ENCODE results near the gene ADK.

ADK gene

DNA sequence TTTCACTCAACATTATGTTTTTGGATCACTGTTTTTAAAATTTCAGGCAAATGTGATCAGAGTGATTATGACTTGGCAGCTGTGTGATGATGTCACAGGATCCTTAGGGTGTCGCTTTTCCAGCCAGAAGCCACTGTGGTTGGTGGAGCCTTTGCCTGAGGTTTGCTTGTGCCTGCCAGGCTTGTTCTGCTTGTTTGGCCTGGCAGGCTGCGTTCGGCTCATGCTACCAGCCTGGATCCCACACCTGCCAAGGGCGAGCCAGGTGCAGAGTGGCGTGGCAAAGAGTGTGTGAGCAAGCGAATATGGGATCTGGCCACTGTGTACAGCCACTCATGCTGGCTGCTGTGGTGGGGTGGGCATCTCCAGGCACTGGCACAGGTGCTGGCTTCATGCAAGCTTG lies 55.7 kb downstream of the ADK start:
- TF ChIP-seq, protein P1, sequence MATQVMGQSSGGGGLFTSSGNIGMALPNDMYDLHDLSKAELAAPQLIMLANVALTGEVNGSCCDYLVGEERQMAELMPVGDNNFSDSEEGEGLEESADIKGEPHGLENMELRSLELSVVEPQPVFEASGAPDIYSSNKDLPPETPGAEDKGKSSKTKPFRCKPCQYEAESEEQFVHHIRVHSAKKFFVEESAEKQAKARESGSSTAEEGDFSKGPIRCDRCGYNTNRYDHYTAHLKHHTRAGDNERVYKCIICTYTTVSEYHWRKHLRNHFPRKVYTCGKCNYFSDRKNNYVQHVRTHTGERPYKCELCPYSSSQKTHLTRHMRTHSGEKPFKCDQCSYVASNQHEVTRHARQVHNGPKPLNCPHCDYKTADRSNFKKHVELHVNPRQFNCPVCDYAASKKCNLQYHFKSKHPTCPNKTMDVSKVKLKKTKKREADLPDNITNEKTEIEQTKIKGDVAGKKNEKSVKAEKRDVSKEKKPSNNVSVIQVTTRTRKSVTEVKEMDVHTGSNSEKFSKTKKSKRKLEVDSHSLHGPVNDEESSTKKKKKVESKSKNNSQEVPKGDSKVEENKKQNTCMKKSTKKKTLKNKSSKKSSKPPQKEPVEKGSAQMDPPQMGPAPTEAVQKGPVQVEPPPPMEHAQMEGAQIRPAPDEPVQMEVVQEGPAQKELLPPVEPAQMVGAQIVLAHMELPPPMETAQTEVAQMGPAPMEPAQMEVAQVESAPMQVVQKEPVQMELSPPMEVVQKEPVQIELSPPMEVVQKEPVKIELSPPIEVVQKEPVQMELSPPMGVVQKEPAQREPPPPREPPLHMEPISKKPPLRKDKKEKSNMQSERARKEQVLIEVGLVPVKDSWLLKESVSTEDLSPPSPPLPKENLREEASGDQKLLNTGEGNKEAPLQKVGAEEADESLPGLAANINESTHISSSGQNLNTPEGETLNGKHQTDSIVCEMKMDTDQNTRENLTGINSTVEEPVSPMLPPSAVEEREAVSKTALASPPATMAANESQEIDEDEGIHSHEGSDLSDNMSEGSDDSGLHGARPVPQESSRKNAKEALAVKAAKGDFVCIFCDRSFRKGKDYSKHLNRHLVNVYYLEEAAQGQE (IDR thresholded peaks at IDR 0.05; ENCODE audit: insufficient read depth in 1 of 2, low read depth in 2 of 2, low read length in 2 of 2) = no peak

DNA sequence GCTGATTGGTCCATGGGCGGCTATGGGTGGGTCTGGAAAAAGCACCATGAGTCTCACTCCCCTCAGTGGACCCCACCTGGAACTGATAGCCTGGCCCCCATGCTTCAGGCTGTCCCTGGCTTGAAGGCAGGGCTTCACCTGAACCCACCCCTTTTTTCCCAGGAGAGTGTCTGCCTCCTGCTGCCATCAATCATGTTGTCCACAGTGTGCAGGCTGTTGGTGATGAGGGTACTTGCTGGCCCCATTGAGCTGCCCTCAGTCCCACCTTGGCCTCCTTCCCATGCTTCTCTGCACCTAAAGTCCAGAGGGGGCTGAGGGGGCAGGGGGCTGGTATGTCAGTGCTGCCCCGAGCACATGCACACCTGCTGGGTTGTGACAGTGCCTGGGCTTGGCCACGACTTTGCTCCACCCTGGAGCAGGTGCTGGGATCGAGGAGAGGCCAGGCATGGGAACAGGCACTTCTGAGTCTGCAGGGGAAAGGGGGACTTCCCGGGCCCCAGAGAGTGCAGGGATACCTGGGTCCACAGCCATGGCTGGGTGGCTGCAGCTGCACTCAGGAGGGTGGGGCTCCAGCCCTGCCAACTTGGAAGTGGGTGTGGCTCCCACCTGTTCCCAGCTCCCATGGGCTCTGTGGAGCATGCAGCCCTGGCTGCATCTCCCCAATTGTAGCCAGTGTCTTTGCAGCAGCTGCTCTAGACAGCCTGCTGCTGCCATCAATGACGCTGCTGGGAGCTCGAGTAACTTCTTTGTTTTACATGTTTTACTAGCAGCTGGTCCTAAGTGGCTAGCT lies 56.9 kb downstream of the ADK start:
- TF ChIP-seq POLR2AphosphoS5 (IDR thresholded peaks at IDR 0.05; ENCODE audit: low read depth, low read length) (no peak), FOXP2 (optimal IDR thresholded peaks at IDR 0.05; ENCODE audit: borderline replicate concordance, extremely low read depth, extremely low read length, insufficient read depth) (no peak), TAF1 (IDR thresholded peaks at IDR 0.05; ENCODE audit: borderline replicate concordance, insufficient read depth, low read length) (no peak), SIN3A (IDR thresholded peaks at IDR 0.05; ENCODE audit: borderline replicate concordance, insufficient read depth, low read length) (no peak)
- TF ChIP-seq, protein P1 (IDR thresholded peaks at IDR 0.05; ENCODE audit: insufficient read depth in 1 of 2, low read depth in 2 of 2, low read length in 2 of 2) = no peak

DNA sequence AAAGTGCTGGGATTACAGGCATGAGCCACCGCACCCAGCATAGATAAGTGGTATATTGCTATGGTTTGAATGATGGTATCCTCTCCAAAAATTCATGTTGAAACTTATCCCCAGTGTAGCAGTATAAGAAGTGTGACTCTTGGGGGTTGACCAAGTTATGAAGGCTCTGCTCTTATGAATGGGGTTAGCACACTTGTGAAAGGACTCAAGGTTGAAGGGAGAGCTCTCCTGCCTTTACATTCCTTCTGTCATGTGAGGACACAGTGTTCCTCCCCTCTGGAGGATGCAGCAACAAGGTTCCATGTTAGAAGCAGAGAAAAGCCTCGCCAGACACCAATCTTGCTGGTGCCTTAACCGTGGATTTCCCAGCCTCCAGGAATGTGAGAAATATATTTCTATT lies 58.0 kb downstream of the ADK start:
- TF ChIP-seq FOXP2 (optimal IDR thresholded peaks at IDR 0.05; ENCODE audit: borderline replicate concordance, extremely low read depth, extremely low read length, insufficient read depth) (no peak), TAF1 (IDR thresholded peaks at IDR 0.05; ENCODE audit: borderline replicate concordance, insufficient read depth, low read length) (no peak), POLR2AphosphoS5 (IDR thresholded peaks at IDR 0.05; ENCODE audit: low read depth, low read length) (no peak), SIN3A (IDR thresholded peaks at IDR 0.05; ENCODE audit: borderline replicate concordance, insufficient read depth, low read length) (no peak)
- TF ChIP-seq, protein P1 (IDR thresholded peaks at IDR 0.05; ENCODE audit: insufficient read depth in 1 of 2, low read depth in 2 of 2, low read length in 2 of 2) = no peak

DNA sequence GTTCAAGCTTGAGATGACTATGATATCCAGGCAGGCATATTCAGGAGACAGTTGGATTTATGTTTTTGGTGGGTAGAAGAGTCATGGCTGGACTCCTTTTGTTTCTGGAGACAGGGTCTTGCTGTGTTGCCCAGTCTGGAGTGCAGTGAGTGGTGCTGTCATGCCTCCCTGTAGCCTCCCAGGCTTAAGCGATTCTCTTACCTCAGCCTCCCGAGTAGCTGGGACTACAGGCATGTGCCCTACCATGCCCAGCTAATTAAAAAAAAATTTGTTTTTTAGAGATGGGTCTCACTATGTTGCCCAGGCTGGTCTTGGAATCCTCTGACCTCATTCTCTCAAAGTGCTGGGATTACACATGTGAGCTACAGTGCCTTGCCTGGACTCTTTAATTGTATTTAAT lies 62.0 kb downstream of the ADK start:
- TF ChIP-seq TAF1 (IDR thresholded peaks at IDR 0.05; ENCODE audit: borderline replicate concordance, insufficient read depth, low read length) (no peak), FOXP2 (optimal IDR thresholded peaks at IDR 0.05; ENCODE audit: borderline replicate concordance, extremely low read depth, extremely low read length, insufficient read depth) (no peak), POLR2AphosphoS5 (IDR thresholded peaks at IDR 0.05; ENCODE audit: low read depth, low read length) (no peak), SIN3A (IDR thresholded peaks at IDR 0.05; ENCODE audit: borderline replicate concordance, insufficient read depth, low read length) (no peak)
- TF ChIP-seq, protein P1 (IDR thresholded peaks at IDR 0.05; ENCODE audit: insufficient read depth in 1 of 2, low read depth in 2 of 2, low read length in 2 of 2) = no peak
